ENCODE data around the gene OAS2.
A peak's percentile ranks its signal among the peaks of the same experiment; 100 is the strongest.
"Not testable (repeated sequence)": the region's sequence is repeated elsewhere in the genome, so short reads cannot be mapped to it uniquely, and the experiment has no call there.

OAS2 gene

DNA sequence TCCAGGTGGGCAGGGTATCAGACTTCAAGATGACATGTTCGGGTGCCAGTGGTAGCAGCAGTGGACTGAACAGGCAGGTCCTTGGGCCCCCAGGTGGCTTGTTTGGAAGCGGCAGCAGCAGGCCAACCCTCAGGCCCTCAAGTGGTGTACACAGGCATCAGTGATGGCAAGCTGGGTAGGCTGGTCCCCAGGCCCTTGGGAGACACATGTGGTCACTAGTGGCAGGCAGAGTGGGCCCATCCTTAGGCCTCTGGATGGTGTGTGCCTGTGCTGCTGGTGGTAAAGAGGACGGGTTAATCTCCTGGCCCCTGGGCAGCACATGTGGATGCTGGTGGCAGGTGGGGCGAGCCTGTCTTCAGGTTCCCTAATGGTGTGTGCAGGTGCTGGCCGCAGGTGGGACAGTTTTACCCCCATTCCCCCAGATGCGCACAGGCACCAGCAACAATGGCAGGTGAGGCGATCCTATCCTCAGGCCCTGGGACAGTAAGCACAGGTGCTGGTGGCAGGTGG, 8.0 kb downstream of the OAS2 start:
- no peak for DNase-seq

GRCh38 chr12:112987561-112987960, 9.2 kb downstream of the OAS2 start:
- no peak for DNase-seq

GRCh38 chr12:112988224-112988623, 9.9 kb downstream of the OAS2 start:
- no peak for DNase-seq

- DNase-seq = not testable (repeated sequence)
Measured at GRCh38 chr12:112988823-112989385, 10.6 kb downstream of the OAS2 start.

DNA sequence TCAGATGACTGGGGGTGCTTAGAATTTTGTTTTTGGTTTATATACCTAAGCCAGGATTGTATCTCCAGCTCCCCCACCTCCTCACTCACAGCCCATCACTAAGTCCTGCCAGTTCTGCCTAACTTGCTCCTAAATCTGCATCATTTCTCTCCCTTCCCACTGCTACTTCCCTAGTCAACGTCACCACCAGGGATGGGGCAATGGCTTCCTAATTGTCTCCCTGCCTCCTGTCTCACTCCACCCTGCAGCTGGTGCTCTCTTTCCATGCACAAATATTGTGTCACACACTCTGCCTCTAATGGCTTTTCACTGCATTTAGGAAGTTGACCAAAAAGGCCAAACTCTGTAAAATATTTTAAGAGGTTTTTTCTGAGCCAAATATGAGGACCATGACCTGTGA, 11.5 kb downstream of the OAS2 start:
- DNase-seq = no peak

GRCh38 chr12:112992541-112993398, 14.5 kb downstream of the OAS2 start:
- peak; percentile 8 for DNase-seq

DNA sequence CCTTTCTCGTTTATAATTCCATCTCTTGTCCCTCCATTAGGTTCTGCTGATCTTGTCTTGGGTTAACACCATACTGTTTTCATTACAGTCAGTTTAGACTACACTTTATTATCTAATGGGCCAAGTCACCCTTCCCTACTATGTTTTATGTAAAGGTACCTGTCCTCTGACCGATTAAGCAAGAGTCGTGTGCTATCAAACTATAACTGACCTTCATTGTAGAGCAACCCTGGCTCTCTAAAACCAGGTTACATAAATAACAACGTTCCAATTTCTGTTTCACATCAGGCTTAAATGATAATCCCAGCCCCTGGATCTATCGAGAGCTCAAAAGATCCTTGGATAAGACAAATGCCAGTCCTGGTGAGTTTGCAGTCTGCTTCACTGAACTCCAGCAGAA, 16.7 kb downstream of the OAS2 start:
- no peak for DNase-seq

- no peak for DNase-seq
Measured at GRCh38 chr12:112996501-112996900, 18.2 kb downstream of the OAS2 start.

GRCh38 chr12:112997506-112997905, 19.2 kb downstream of the OAS2 start:
- DNase-seq = no peak

- DNase-seq = no peak
Measured at GRCh38 chr12:112998987-112999767, 20.9 kb downstream of the OAS2 start.

DNA sequence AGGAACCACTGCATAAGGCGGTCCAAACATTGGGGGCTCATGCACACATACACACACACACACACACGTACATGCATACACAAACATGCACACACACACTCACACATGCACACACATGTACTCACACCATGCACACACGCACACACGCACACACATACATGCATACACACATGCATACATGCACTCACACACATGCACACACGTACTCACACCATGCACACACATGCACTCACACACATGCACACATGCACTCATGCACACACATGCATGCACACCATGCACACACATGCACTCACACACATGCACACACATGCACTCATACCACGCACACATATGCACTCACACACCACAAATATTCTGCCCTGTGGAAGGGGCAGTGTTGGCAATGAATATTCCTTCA, 22.1 kb downstream of the OAS2 start:
- no peak for DNase-seq

DNA sequence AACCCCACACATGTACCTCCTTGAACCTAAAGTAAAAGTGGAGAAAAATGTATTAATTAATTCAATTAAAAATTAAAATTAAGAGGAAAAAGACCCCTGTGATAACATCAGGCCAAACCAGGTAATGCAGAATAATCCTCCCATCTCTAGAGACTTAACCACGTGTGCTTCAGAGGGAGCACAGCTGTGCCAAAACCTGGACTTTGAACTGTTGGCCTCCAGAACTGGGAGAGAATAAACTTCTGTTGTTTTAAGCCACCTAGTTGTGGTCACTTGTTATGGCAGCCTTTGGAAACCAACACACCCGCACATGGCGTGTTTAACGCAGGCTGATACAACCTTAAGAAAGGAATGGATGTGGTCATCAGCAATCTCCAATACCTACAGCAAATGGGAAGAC, 23.8 kb downstream of the OAS2 start:
- no peak for DNase-seq

DNA sequence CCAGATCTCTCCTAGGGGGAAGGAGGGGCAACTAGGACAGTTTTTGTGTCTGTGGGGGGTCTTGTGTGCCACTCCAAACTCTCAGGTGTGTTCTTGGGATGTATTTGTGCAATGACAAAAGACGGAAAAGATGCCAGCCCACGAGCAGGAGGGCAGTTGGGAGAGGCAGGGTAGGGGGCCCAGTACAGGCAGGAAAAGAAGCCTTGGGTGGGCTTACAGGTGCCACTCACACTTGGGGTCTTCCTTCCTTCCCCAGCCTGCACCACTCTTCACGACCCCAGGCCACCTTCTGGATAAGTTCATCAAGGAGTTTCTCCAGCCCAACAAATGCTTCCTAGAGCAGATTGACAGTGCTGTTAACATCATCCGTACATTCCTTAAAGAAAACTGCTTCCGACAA, 24.4 kb downstream of the OAS2 start:
- no peak for DNase-seq

- no peak for DNase-seq
Measured at GRCh38 chr12:113003636-113004035, 25.3 kb downstream of the OAS2 start.

DNA sequence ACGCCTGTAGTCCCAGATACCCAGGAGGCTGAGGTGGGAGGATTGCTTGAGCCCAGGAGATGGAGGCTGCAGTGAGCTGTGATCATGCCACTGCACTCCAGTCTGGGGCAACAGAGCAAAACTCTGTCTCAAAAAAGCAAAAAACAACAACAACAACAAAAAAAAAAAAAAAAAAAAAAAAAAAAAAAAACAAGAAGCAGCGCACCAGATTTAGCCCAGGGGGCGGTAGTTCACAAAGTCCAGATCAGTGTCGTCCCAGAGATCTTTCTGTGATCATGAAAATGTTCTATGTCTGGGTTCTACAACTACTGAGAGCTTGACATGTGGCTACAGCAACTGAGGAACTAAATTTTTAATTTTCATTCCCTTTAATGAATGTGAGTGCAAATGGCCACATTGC, 27.4 kb downstream of the OAS2 start:
- DNase-seq = no peak

GRCh38 chr12:113006206-113006605, 27.9 kb downstream of the OAS2 start:
- DNase-seq = no peak

DNA sequence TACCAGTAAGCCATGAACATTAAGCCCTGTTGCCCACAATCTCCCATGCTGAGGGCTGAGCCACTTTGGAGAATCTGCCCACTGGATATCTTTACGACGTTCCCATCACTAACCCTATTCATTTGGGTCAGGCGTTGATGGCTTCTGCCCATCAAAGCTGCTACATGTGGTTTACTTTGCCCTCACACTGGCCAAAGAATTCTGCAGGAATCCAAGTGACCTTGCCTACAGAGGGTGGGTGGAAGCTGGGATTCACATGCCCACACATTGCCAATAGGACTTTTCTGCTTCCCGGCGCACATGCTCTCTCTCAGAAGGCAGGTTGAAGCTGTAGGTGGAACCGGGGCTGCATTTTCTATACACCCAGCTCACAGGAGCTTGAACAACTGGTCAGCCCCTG, 28.3 kb downstream of the OAS2 start:
- DNase-seq = no peak

DNA sequence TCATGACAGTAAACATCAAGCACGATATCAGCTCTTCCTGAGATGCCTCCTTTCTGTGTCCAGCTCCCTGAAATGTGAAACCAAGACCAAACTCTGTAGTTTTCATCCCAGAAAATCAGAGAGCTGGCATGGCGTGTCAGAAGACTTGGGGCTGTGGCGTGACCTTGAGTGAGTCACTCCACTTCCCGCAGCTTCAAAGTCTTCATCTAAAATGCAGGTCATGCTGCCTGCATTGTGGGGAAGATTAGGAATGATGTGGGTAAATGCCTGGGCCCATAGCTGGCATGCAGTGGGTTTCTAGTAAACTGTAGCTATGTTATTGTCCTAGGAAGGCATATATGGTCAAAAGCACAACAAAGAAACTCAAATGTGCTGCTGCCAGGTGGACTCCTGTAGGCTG, 28.8 kb downstream of the OAS2 start:
- no peak for DNase-seq

DNA sequence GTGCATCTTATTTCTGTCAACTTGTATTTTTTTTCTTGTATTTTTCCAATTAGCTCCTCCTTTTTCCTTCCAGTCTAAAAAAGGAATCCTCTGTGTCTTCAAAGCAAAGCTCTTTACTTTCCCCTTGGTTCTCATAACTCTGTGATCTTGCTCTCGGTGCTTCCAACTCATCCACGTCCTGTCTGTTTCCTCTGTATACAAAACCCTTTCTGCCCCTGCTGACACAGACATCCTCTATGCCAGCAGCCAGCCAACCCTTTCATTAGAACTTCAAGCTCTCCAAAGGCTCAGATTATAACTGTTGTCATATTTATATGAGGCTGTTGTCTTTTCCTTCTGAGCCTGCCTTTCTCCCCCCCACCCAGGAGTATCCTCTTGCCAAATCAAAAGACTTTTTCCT, 32.4 kb downstream of the OAS2 start:
- no peak for DNase-seq

DNA sequence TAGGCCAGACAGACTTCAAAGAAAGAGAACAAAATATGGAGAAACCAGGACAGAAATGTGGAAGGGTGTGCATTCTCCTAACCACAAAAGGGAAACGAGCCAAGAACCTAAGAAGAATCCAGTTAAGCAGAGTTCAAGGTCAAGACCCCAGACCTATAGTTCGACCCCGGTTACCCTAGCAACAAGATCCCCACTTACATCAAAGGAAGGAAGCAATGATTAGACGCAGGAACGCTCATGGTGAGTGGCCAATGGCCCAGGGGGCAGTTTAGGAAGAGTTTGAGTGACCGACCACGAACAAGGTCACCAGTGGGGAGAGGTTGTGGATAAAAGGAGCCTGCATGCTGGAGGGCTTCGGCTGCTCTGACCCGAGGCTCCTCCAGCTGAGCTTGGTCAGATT, 36.2 kb downstream of the OAS2 start:
- no peak for DNase-seq

- no peak for DNase-seq
Measured at GRCh38 chr12:113016796-113017195, 38.5 kb downstream of the OAS2 start.

GRCh38 chr12:113019025-113019424, 40.7 kb downstream of the OAS2 start:
- peak; percentile 17 for DNase-seq

DNA sequence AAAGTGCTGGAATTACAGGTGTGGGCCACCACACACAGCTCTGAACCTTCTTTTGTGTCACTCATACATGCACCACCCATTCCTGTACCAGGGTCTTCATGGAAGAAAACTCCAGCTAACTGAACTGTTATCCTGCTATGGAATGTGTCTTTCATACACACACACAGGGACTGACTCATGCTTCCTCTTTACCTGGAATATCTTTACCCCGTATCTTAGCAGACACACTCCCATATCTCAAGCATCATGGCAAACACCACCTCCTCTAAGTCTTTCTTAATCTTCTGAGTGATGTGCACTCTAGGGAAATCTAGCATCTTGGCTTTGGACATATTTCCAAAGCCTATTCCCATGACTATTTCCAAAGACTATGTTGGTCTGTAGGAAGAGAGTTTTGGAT, 43.2 kb downstream of the OAS2 start:
- DNase-seq = no peak
